Neural cell (in vitro differentiated cells): ENCODE results near the gene AGT. TPM values are rescaled to one million over a fixed set of nuclear protein-coding genes. Genes with fewer than 3 reads are reported as not detected.

Experiments
- H2AFZ ChIP-seq: fragments of 200-600, 300-800 bp; sonication (generic), shearing (Covaris generic); 2 replicates; pipeline ENCODE4 v1.6.0; 2014; ENCODE audit warnings: low read depth, mild to moderate bottlenecking, antibody characterized with exemption, low read length, moderate library complexity
- H3F3A ChIP-seq: fragments of 200-600 bp; shearing (Covaris generic); 2 replicates; pipeline ENCODE4 v1.6.1; 2016; ENCODE audit warnings: mild to moderate bottlenecking, moderate library complexity, mixed read lengths, antibody characterized with exemption, low read length; ENCODE audit not compliant: insufficient read depth, poor library complexity, severe bottlenecking
- H3K27ac ChIP-seq: fragments of 200-600, 300-800 bp; sonication (generic), shearing (Covaris generic); 2 replicates; pipeline ENCODE4 v1.5.1; 2014; ENCODE audit warnings: mild to moderate bottlenecking, low read length, moderate library complexity
- H3K27me3 ChIP-seq: fragments of 300-800, 200-600 bp; sonication (generic), shearing (Covaris generic); 2 replicates; pipeline ENCODE4 v1.6.0; 2014; ENCODE audit warnings: mild to moderate bottlenecking, low read depth, low read length, moderate library complexity; ENCODE audit not compliant: insufficient read depth
- H3K36me3 ChIP-seq: fragments of 300-800, 200-600 bp; sonication (generic), shearing (Covaris generic); 2 replicates; pipeline ENCODE4 v1.5.1; 2014; ENCODE audit warnings: mild to moderate bottlenecking, antibody characterized with exemption, low read length, moderate library complexity; ENCODE audit not compliant: insufficient read depth
- H3K4me2 ChIP-seq: fragments of 300-800, 200-600 bp; sonication (generic), shearing (Covaris generic); 2 replicates; pipeline ENCODE4 v1.6.0; 2014; ENCODE audit warnings: mild to moderate bottlenecking, low read length
- H3K4me3 ChIP-seq: fragments of 300-800, 200-600 bp; sonication (generic), shearing (Covaris generic); 2 replicates; pipeline ENCODE4 v1.5.1; 2014; ENCODE audit warnings: mild to moderate bottlenecking, low read length, moderate library complexity
- H3K79me2 ChIP-seq: fragments of 200-600 bp; shearing (Covaris generic); replicated peaks from 2 replicates; pipeline ENCODE4 v1.6.0; 2014; ENCODE audit warnings: mild to moderate bottlenecking, low read length, moderate library complexity; ENCODE audit not compliant: insufficient read depth
- H3K9ac ChIP-seq: fragments of 300-800, 200-600 bp; sonication (generic), shearing (Covaris generic); 2 replicates; pipeline ENCODE4 v1.6.1; 2016; ENCODE audit warnings: mild to moderate bottlenecking, low read length, mixed read lengths
- H3K9me2 ChIP-seq: fragments of 200-600 bp; shearing (Covaris generic); 2 replicates; pipeline ENCODE4 v1.6.1; 2016; ENCODE audit warnings: mild to moderate bottlenecking, low read length, mixed read lengths; ENCODE audit not compliant: insufficient read depth
- H3K9me3 ChIP-seq: fragments of 200-600, 300-800 bp; sonication (generic), shearing (Covaris generic); 2 replicates; pipeline ENCODE4 v1.6.1; 2016; ENCODE audit warnings: mild to moderate bottlenecking, mixed run types, low read length, moderate library complexity, mixed read lengths
- H4K20me1 ChIP-seq: fragments of 200-600 bp; shearing (Covaris generic); 2 replicates; pipeline ENCODE4 v1.6.1; 2016; ENCODE audit warnings: mild to moderate bottlenecking, mixed run types; ENCODE audit not compliant: insufficient read depth
- EP300 ChIP-seq: fragments of 450-650 bp; conservative IDR thresholded peaks from 2 replicates; pipeline ENCODE4 v1.6.1; 2014; ENCODE audit warnings: antibody characterized with exemption, mild to moderate bottlenecking, moderate library complexity; ENCODE audit not compliant: poor library complexity, severe bottlenecking
- EZH2 ChIP-seq: fragments of 200-600, 300-800 bp; shearing (Covaris generic), sonication (generic); IDR thresholded peaks from 2 replicates; pipeline ENCODE4 v1.6.1; 2014; ENCODE audit warnings: antibody characterized with exemption, low read length, borderline replicate concordance, mild to moderate bottlenecking; ENCODE audit not compliant: insufficient read depth, poor library complexity, severe bottlenecking
- MXI1 ChIP-seq: fragments of 450-650 bp; conservative IDR thresholded peaks from 2 replicates; pipeline ENCODE4 v1.6.1; 2014; ENCODE audit warnings: antibody characterized with exemption, mild to moderate bottlenecking; ENCODE audit not compliant: poor library complexity, severe bottlenecking
- POLR2AphosphoS5 ChIP-seq: IDR thresholded peaks from 2 replicates; pipeline ENCODE4 v1.6.1; 2012
- RAD21 ChIP-seq: fragments of 450-650 bp; conservative IDR thresholded peaks from 2 replicates; pipeline ENCODE4 v1.6.1; 2014; ENCODE audit warnings: antibody characterized with exemption, mild to moderate bottlenecking, moderate library complexity
- SMC3 ChIP-seq: fragments of 450-650 bp; conservative IDR thresholded peaks from 2 replicates; pipeline ENCODE4 v1.6.1; 2014; ENCODE audit warnings: antibody characterized with exemption, mild to moderate bottlenecking, moderate library complexity; ENCODE audit not compliant: poor library complexity
- TAF1 ChIP-seq: IDR thresholded peaks from 2 replicates; pipeline ENCODE4 v1.6.1; 2012; ENCODE audit warnings: low read depth
- polyA plus RNA-seq: library from polyadenylated mRNA; depleted of rRNA; stranded (reverse); fragments of >200 nt; gene quantifications from 2 replicates; pipeline ENCODE4 v1.2.3, GENCODE V29; 2014
- TF ChIP-seq, protein P1 (sequence below): fragments of 450-650 bp; IDR thresholded peaks from 2 replicates; pipeline ENCODE4 v1.5.1; 2014; ENCODE audit warnings: antibody characterized with exemption, mild to moderate bottlenecking, moderate library complexity; ENCODE audit not compliant: poor library complexity, severe bottlenecking
- TF ChIP-seq, protein P2 (sequence below): IDR thresholded peaks from 2 replicates; pipeline ENCODE4 v1.6.1; 2012; ENCODE audit warnings: borderline replicate concordance

The AGT gene
- polyA plus RNA-seq, 1 donor from 2014 or later, result not detected

DNA sequence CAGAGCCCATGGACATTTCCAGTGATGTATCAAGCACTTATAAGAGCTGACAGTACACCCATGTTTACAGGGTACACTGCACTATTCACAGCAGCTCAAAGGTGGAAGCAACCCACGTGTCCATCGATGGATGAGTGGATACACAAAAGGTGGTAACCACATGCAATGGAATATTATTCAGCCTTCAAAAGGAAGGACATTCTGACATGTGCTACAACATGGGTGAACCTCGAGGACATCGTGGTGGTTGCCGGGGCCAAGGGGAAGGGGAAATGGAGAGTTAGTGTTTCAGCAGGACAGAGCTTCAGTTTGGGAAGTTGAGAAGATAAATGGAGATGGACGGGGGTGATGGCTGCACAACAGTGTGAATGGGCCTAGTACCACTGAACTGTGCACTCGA, 9.1 kb downstream of the AGT start:
- Histone ChIP-seq H3K9me2 (no peaks in the 10 kb centered on the region), H3K9ac (no peak overlapping the region), H3F3A (no peaks in the 10 kb centered on the region), H3K27me3 (no peaks in the 10 kb centered on the region), H4K20me1 (no peaks in the 10 kb centered on the region), H3K79me2 (no peaks in the 10 kb centered on the region), H3K36me3 (no peaks in the 10 kb centered on the region), H3K4me2 (no peak overlapping the region), H3K4me3 (no peak overlapping the region), H3K9me3 (no peaks in the 10 kb centered on the region), H2AFZ (no peak overlapping the region), H3K27ac (no peak overlapping the region)
- no peak for TF ChIP-seq POLR2AphosphoS5

DNA sequence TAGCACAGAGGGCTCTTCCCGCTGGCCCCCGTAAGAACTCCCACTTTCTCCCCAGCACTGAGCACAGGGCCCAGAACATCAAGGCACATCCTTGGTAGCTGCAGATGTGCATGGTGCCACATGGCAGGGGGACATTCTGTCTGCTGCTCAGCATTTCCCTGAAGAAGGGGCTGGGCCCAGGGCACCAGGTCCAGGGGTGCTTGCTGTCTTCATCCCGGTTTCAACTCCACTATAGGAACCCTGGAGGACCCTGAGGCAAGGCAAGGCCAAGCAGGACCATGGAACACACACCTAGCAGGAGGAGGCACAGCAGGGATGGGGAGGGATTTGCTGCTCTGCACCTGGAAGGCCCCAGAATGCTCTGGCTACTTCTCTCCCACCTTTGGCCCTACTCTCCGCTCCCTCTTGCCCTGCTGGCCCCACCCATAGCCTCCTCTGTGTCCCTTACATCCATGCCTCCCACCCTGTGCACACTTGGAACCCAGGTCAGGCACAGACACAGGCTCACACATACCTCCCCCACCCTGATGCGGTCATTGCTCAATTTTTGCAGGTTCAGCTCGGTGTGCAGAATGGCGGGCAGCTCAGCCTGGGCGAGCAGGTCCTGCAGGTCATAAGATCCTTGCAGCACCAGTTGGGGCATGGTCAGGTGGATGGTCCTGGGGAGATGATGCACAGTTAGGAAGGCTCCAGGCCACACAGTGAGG, 10.1 kb downstream of the AGT start:
- Histone ChIP-seq H3K4me2 (no peak overlapping the region), H3K9ac (no peak overlapping the region), H2AFZ (no peak overlapping the region), H3K4me3 (no peak overlapping the region), H3K9me2 (no peaks in the 10 kb centered on the region), H3K36me3 (no peaks in the 10 kb centered on the region), H3K79me2 (no peaks in the 10 kb centered on the region), H3K27ac (no peak overlapping the region), H3F3A (no peaks in the 10 kb centered on the region), H3K27me3 (no peaks in the 10 kb centered on the region), H4K20me1 (no peaks in the 10 kb centered on the region), H3K9me3 (no peaks in the 10 kb centered on the region)
- no peak for TF ChIP-seq MXI1
- TF ChIP-seq, protein P1, sequence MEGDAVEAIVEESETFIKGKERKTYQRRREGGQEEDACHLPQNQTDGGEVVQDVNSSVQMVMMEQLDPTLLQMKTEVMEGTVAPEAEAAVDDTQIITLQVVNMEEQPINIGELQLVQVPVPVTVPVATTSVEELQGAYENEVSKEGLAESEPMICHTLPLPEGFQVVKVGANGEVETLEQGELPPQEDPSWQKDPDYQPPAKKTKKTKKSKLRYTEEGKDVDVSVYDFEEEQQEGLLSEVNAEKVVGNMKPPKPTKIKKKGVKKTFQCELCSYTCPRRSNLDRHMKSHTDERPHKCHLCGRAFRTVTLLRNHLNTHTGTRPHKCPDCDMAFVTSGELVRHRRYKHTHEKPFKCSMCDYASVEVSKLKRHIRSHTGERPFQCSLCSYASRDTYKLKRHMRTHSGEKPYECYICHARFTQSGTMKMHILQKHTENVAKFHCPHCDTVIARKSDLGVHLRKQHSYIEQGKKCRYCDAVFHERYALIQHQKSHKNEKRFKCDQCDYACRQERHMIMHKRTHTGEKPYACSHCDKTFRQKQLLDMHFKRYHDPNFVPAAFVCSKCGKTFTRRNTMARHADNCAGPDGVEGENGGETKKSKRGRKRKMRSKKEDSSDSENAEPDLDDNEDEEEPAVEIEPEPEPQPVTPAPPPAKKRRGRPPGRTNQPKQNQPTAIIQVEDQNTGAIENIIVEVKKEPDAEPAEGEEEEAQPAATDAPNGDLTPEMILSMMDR, result no peak
- TF ChIP-seq SMC3, result no peak
- no peak for TF ChIP-seq POLR2AphosphoS5
- no peak for TF ChIP-seq EZH2
- TF ChIP-seq, protein P2, sequence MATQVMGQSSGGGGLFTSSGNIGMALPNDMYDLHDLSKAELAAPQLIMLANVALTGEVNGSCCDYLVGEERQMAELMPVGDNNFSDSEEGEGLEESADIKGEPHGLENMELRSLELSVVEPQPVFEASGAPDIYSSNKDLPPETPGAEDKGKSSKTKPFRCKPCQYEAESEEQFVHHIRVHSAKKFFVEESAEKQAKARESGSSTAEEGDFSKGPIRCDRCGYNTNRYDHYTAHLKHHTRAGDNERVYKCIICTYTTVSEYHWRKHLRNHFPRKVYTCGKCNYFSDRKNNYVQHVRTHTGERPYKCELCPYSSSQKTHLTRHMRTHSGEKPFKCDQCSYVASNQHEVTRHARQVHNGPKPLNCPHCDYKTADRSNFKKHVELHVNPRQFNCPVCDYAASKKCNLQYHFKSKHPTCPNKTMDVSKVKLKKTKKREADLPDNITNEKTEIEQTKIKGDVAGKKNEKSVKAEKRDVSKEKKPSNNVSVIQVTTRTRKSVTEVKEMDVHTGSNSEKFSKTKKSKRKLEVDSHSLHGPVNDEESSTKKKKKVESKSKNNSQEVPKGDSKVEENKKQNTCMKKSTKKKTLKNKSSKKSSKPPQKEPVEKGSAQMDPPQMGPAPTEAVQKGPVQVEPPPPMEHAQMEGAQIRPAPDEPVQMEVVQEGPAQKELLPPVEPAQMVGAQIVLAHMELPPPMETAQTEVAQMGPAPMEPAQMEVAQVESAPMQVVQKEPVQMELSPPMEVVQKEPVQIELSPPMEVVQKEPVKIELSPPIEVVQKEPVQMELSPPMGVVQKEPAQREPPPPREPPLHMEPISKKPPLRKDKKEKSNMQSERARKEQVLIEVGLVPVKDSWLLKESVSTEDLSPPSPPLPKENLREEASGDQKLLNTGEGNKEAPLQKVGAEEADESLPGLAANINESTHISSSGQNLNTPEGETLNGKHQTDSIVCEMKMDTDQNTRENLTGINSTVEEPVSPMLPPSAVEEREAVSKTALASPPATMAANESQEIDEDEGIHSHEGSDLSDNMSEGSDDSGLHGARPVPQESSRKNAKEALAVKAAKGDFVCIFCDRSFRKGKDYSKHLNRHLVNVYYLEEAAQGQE, result no peak
- no peak for TF ChIP-seq RAD21
- TF ChIP-seq TAF1, result no peak
- no peak for TF ChIP-seq EP300
